Endothelial cell of umbilical vein (primary cell): ENCODE results near the gene SGCE. TPM values are rescaled to one million over a fixed set of nuclear protein-coding genes. Genes with fewer than 3 reads are reported as not detected.

Experiments
- BruUV-seq: library from RNA; stranded (reverse); fragments of 400-500 nt; replicated peaks from 2 replicates; lab custom pipeline; 2021; lab: Mats Ljungman, UMichigan
- CTCF ChIA-PET: fragments of 300-600, 350-600 bp; sonication (Branson Sonifier 250); formaldehyde crosslinking; loops from one replicate; lab custom pipeline; 2021; ENCODE audit warnings: antibody characterized with exemption, inconsistent platforms; lab: Charles Lee
- POLR2A ChIA-PET: fragments of 300-600, 350-600 bp; sonication (Branson Sonifier 250); formaldehyde crosslinking; loops from one replicate; lab custom pipeline; 2021; ENCODE audit warnings: antibody characterized with exemption, inconsistent platforms; lab: Charles Lee
- DNase-seq: peaks from one replicate; pipeline ENCODE4 v3.0.0-alpha.2; 2011; ENCODE audit warnings: low read depth, low spot score
- FAIRE-seq: peaks from 2 replicates; lab custom pipeline; 2011; peaks lifted over from hg19 to GRCh38; lab: Jason Lieb, UNC
- H2AFZ ChIP-seq: 2 replicates; pipeline ENCODE4 v1.6.0; 2012; ENCODE audit warnings: low read depth, low read length, control low read depth, inconsistent platforms
- H3K27ac ChIP-seq: 2 replicates; pipeline ENCODE4 v1.5.1; 2011; ENCODE audit warnings: low read depth, mild to moderate bottlenecking, control low read depth, low read length, moderate library complexity; ENCODE audit not compliant: insufficient read depth
- H3K27me3 ChIP-seq, 2 experiments: 2 replicates each; pipeline versions ENCODE4 v1.6.0 to v1.6.1; 2011; ENCODE audit warnings: low read length in 2 of 2, mixed read lengths in 1 of 2; ENCODE audit not compliant: control insufficient read depth in 2 of 2, insufficient read depth in 2 of 2
- H3K36me3 ChIP-seq, 2 experiments: 2 replicates in 1 of 2; 3 replicates in 1 of 2; pipeline ENCODE4 v1.5.1; 2011; ENCODE audit warnings: low read length in 2 of 2, mild to moderate bottlenecking in 1 of 2, moderate library complexity in 1 of 2; ENCODE audit not compliant: control insufficient read depth in 2 of 2, insufficient read depth in 2 of 2; ENCODE audit errors: extremely low read depth in 1 of 2
- H3K4me1 ChIP-seq: 3 replicates; pipeline ENCODE4 v1.5.1; 2011; ENCODE audit warnings: mild to moderate bottlenecking, low read length; ENCODE audit not compliant: control insufficient read depth, insufficient read depth; ENCODE audit errors: extremely low read depth
- H3K4me2 ChIP-seq: 2 replicates; pipeline ENCODE4 v1.6.1; 2011; ENCODE audit warnings: low read length, control low read depth, mixed read lengths; ENCODE audit not compliant: insufficient read depth
- H3K4me3 ChIP-seq, 3 experiments: fragments of 200-600 bp in 1 of 3; sonication (generic), shearing (Covaris generic) in 1 of 3; replicated peaks in 1 of 3; 2 replicates each; pipeline ENCODE4 v1.5.1; 2011 to 2016; ENCODE audit warnings: control low read depth in 3 of 3, low read length in 3 of 3, mild to moderate bottlenecking in 2 of 3, inconsistent platforms in 1 of 3, low read depth in 1 of 3, moderate library complexity in 1 of 3; ENCODE audit not compliant: insufficient read depth in 1 of 3
- H3K79me2 ChIP-seq: 2 replicates; pipeline ENCODE4 v1.6.0; 2012; ENCODE audit warnings: low read length, inconsistent platforms; ENCODE audit not compliant: control insufficient read depth, insufficient read depth
- H3K9ac ChIP-seq: replicated peaks from 2 replicates; pipeline ENCODE3; 2011; ENCODE audit warnings: low read length, control low read depth; ENCODE audit not compliant: insufficient read depth; ENCODE audit errors: extremely low read depth
- H3K9me1 ChIP-seq: replicated peaks from 3 replicates; pipeline ENCODE4 v1.6.0; 2011; ENCODE audit warnings: mild to moderate bottlenecking, low read length; ENCODE audit not compliant: control insufficient read depth, insufficient read depth; ENCODE audit errors: extremely low read depth
- H3K9me3 ChIP-seq: replicated peaks from 2 replicates; pipeline ENCODE4 v1.5.1; 2012; ENCODE audit warnings: low read length, inconsistent platforms; ENCODE audit not compliant: control insufficient read depth, insufficient read depth
- H4K20me1 ChIP-seq: replicated peaks from 2 replicates; pipeline ENCODE3; 2011; ENCODE audit warnings: mild to moderate bottlenecking, low read length; ENCODE audit not compliant: control insufficient read depth, insufficient read depth; ENCODE audit errors: extremely low read depth
- CTCF ChIP-seq, 2 donors: IDR thresholded peaks; 1 replicate in 1 of 2; 2 replicates in 1 of 2; pipeline ENCODE4 v1.5.1; 2011; ENCODE audit warnings: low read length in 2 of 2, mild to moderate bottlenecking in 2 of 2, moderate library complexity in 2 of 2, control low read depth in 1 of 2, inconsistent platforms in 1 of 2, low read depth in 1 of 2; ENCODE audit not compliant: insufficient read depth in 1 of 2; ENCODE audit errors: extremely low read depth in 1 of 2
- EZH2 ChIP-seq: IDR thresholded peaks from 2 replicates; pipeline ENCODE4 v1.6.1; 2012; ENCODE audit warnings: borderline replicate concordance, low read depth, mild to moderate bottlenecking, moderate library complexity, low read length, inconsistent platforms; ENCODE audit not compliant: severe bottlenecking
- GATA2 ChIP-seq: IDR thresholded peaks from 2 replicates; pipeline ENCODE4 v1.7.0; 2011; ENCODE audit warnings: low read depth, mild to moderate bottlenecking, moderate library complexity, mixed read lengths, low read length; ENCODE audit not compliant: insufficient read length, insufficient read depth
- JUN ChIP-seq: IDR thresholded peaks from 2 replicates; pipeline ENCODE4 v1.6.1; 2011; ENCODE audit warnings: borderline replicate concordance, low read depth; ENCODE audit not compliant: insufficient read length, insufficient read depth
- MAX ChIP-seq: IDR thresholded peaks from 2 replicates; pipeline ENCODE4 v1.6.1; 2011; ENCODE audit not compliant: insufficient read depth, insufficient read length
- MYC ChIP-seq: IDR thresholded peaks from one replicate; pipeline ENCODE4 v1.6.1; 2011; ENCODE audit warnings: mild to moderate bottlenecking, low read depth, low read length
- POLR2A ChIP-seq: IDR thresholded peaks from 2 replicates; pipeline ENCODE4 v1.6.1; 2012; ENCODE audit warnings: low read depth, mild to moderate bottlenecking, control low read depth, low read length
- POLR2AphosphoS5 ChIP-seq: IDR thresholded peaks from 2 replicates; pipeline ENCODE4 v1.6.1; 2012; ENCODE audit warnings: low read depth, mild to moderate bottlenecking, control low read depth, low read length, moderate library complexity; ENCODE audit not compliant: insufficient read depth
- dilution Hi-C: fragments of 300-500 bp; cut with MboI; formaldehyde crosslinking; loops from one replicate; pipeline ENCODE4 v1.15.0; 2019; ENCODE audit warnings: low sequenced_read_pairs; ENCODE audit not compliant: extremely low pct_ligation_motif_present
- intact Hi-C: fragments of 100-400 bp; cut with micrococcal nuclease; formaldehyde crosslinking; loops from one replicate; pipeline ENCODE4 v1.10.0; 2022
- polyA plus RNA-seq, 4 experiments: library from polyadenylated mRNA; depleted of rRNA in 3 of 4; stranded (reverse) in 3 of 4; unstranded in 1 of 4; fragments of >200 nt; gene quantifications; 2 replicates each; pipeline versions ENCODE4 v1.2.1 to v1.2.3, GENCODE V29; 2011 to 2012; ENCODE audit warnings: missing spikeins in 1 of 4
- total RNA-seq: library from RNA; stranded (reverse); gene quantifications from 2 replicates; pipeline ENCODE4 v1.2.3, GENCODE V29; 2021

The SGCE gene
- total and polyA plus RNA-seq, 2 donors (not counting 3 experiments of a cell fraction or from before 2014, with no cell fraction given) = 46.8 to 53.3 TPM

GRCh38 chr7:94643771-94644545, 12.0 kb downstream of the SGCE start:
- no peak overlapping the region for H3K4me2 ChIP-seq
- no peak overlapping the region for H3K9ac ChIP-seq
- no peak for TF ChIP-seq GATA2
- TF ChIP-seq CTCF (IDR thresholded peaks at IDR 0.05; ENCODE audit: extremely low read depth in 1 of 2, insufficient read depth in 1 of 2, low read depth in 1 of 2, low read length in 2 of 2) = no peak
- no peak for TF ChIP-seq MYC
- no peak for TF ChIP-seq POLR2AphosphoS5
- no peak for TF ChIP-seq MAX
- TF ChIP-seq POLR2A = no peak
- no peak for TF ChIP-seq EZH2
- TF ChIP-seq JUN = no peak
- H3K4me1 ChIP-seq = peaks cover 4% of the 10 kb centered on the region
- DNase-seq (no peak), FAIRE-seq (no peak)
- H2AFZ ChIP-seq = no peak overlapping the region
- H3K9me1 ChIP-seq = peaks cover 2% of the 10 kb centered on the region
- H3K27me3 ChIP-seq = no peaks in the 10 kb centered on the region
- no peaks in the 10 kb centered on the region for H3K36me3 ChIP-seq
- H3K9me3 ChIP-seq = no peaks in the 10 kb centered on the region
- no peak overlapping the region for H3K4me3 ChIP-seq
- ChIA-PET CTCF (no interaction called here), POLR2A (no interaction called here)
- dilution Hi-C loops (no loop called here), intact Hi-C loops (loop anchor here (10.0 kb wide), 1 partner anchor 551 kb away; no protein-coding TSS in a partner anchor)
- no peaks in the 10 kb centered on the region for H3K79me2 ChIP-seq
- H3K27ac ChIP-seq = no peak overlapping the region
- no TSS peak for BruUV-seq
- no peaks in the 10 kb centered on the region for H4K20me1 ChIP-seq
